GM21717 (cell line): ENCODE data around the gene NUDT12.

ENCODE experiments used
- ATAC-seq: cut with Tn5 transposase; IDR thresholded peaks from one replicate; pipeline ENCODE4 v1.9.1; 2021; ENCODE audit warnings: mild to moderate bottlenecking, moderate library complexity; ENCODE audit not compliant: unreplicated experiment

NUDT12 gene

GRCh38 chr5:103541569-103541968 is 21.0 kb downstream of the NUDT12 start:
- ATAC-seq: no peak

DNA sequence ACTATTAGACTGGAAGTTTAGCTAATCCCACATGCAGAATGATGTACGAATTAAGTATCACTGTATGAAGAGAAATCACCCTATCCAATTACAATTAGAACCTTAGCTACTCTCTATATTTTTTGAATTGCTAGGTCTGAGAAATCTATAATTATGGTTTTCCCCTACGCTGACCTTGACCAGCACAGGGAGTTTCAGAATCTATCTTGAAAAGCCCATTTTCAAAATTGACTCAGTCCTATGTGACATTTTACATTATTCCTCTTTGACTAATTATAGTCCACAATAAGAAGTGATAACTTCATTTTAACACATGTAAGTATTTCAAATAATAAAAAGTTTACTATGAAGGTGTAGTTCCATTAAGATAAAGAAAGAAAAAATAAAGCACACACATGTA is 21.5 kb downstream of the NUDT12 start:
- peak; percentile 77 for ATAC-seq

- ATAC-seq: no peak
Measured at GRCh38 chr5:103539376-103540330, 22.9 kb downstream of the NUDT12 start.

GRCh38 chr5:103532086-103532734 is 30.4 kb downstream of the NUDT12 start:
- no peak for ATAC-seq

DNA sequence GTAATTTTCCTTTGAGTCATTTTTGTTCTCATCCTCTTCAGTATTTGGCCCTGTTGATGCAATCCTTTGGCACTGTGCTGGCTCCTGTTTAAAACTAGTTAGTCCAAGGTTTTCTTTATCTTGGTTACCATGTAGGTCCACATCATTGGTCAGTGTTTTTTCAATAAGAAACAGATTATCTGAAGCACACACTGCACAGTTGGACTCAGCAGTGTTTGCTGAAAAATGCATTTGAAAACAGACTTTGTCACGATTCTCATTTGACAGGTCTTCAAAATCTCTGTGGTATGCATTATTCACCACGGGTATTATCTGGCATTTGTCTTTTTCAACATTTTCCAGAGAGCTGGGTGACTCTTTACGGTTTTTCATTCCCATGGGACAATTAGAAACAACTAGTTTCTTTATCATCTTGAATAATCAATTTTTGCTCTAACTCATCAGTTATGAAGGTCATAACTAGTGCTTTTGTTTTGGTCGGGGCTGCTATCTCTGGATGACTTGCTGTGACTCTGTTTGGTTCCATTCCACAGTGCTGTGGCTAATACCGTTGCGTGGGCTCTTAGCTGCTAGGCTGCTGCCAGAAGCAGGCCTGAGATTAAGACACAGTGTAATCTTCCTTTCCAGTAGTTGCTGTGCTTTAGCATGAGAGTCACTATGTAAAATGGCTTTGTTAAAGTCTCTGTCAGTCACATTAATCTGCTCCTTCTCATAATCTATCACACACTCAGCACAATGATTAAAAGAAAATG is 36.2 kb downstream of the NUDT12 start:
- no peak for ATAC-seq

DNA sequence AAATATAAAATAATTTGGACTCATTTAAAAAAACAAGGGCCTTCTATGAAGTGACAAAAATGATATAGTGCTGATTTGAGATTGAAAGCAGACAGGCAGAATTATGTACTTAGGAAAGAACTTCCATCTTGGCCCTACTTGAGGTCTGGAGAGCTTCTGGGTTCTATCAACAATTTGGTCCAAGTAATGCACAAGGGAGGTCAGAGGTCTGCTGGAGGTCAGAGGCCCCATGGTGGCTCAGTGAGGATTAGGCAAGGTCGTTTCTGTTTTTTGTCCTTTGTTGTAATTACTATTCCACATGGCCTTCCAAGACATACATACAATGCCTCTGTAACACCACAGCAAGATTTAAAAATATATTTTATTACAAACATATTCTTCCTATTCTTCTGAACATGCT is 37.2 kb downstream of the NUDT12 start:
- ATAC-seq: no peak

GRCh38 chr5:103523319-103523718 is 39.3 kb downstream of the NUDT12 start:
- ATAC-seq: no peak

DNA sequence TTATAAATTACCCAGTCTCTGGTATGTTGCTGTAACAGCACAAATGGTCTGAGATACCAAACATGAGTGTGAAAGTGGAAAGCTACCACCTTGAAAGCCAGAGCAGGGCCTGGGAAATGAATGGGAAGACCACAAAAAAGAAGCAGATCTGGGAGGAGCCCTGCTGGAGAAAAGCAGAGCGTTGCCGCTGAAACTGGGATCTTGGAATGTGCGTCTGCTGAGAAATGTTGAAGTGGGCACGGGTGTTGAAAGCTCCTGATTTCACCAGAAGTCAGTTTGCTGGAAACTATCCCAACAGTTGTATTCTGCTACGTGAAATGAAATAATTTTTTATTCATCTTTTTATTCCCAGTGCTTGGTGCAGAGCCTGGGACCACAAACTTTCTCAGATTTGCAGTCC is 40.0 kb downstream of the NUDT12 start:
- ATAC-seq: no peak

DNA sequence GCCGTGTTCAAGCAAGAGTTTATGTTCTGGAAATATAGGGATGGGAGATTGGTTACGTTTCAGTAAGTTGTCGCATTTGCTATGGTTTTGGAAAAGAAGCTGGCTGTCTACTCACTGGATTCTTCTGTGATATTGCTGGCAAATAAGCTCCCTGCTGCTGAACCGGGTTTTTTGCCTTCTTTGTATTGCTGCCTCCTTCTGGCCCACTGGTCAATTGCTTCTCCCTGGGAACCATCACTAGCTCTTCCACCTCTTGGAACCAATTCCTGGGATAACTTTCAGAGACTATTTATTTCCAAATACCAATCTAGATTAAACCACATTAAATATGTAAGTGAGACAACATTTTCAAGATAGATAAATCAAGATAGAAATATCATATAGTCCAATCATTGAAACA is 43.0 kb downstream of the NUDT12 start:
- no peak for ATAC-seq

- ATAC-seq: no peak
Measured at GRCh38 chr5:103514371-103514770, 48.2 kb downstream of the NUDT12 start.

GRCh38 chr5:103513701-103514100 is 48.9 kb downstream of the NUDT12 start:
- no peak for ATAC-seq

GRCh38 chr5:103512500-103512899 is 50.1 kb downstream of the NUDT12 start:
- no peak for ATAC-seq

GRCh38 chr5:103511554-103511885 is 51.1 kb downstream of the NUDT12 start:
- no peak for ATAC-seq

- no peak for ATAC-seq
Measured at GRCh38 chr5:103510851-103511553, 51.6 kb downstream of the NUDT12 start.

GRCh38 chr5:103505581-103506305 is 56.8 kb downstream of the NUDT12 start:
- no peak for ATAC-seq

DNA sequence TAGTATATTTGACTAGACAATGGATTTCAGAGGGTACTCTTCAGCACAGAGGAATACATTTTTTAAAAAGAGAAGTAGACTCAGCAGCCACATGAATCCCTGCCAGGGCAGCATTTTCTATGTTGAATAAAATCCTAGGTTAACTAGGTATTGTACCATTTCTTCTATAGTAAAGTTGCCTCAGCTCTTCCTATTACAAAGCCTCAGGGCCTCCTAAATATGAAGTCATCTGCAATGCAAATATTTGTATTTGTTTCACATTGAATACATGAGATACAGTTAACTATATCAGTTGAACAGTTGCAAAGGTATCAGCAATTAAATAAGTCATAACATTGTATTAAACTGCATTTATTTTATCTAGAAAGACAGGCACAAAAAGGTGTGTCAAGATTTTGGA is 59.5 kb downstream of the NUDT12 start:
- ATAC-seq: no peak

DNA sequence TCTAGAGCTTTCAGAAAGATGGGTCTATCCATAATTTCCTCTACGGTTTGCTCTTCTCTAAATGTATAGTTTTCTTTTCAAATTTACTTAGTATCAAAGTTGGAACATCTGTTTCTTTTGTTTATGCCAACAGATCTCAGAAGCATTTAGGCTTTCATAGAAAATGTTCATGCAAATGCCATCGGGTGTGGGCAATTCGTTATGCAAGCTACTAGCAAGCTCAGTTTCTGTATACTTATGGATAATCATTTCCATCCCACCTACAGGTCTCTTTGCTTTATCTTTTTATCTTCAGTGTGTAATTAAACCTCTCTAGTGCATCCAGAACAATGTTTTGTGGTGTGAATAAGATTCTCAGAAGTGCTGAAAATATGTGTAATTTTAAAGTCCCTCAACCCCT is 59.9 kb downstream of the NUDT12 start:
- no peak for ATAC-seq
